SK-N-SH (cell line): ENCODE measurements around the gene VDAC2. TPM values are rescaled to one million over a fixed set of nuclear protein-coding genes. Genes with fewer than 3 reads are reported as not detected.

Source experiments
- CTCF ChIA-PET: fragments of 300-600, 350-600 bp; formaldehyde crosslinking; extraction: SDS; loops from one replicate; lab custom pipeline; 2021; lab: Yijun Ruan, JAX
- POLR2A ChIA-PET: fragments of 350-600 bp; sonication (Branson Sonifier 250); formaldehyde crosslinking; extraction: SDS; loops from one replicate; lab custom pipeline; 2020; ENCODE audit warnings: antibody characterized with exemption, inconsistent platforms; lab: Yijun Ruan, JAX
- DNase-seq: peaks from one replicate; pipeline ENCODE4 v3.0.0; 2012
- H2AFZ ChIP-seq: fragments of 200-600 bp; sonication (generic); 2 replicates; pipeline ENCODE4 v1.8.1; 2016; ENCODE audit warnings: antibody characterized with exemption, mild to moderate bottlenecking, low read depth
- H3F3A ChIP-seq: fragments of 200-600 bp; sonication (generic); replicated peaks from 2 replicates; pipeline ENCODE3; 2016; ENCODE audit warnings: antibody characterized with exemption, mild to moderate bottlenecking; ENCODE audit not compliant: insufficient read depth
- H3K27ac ChIP-seq, 2 experiments: fragments of 200-500 bp in 1 of 2; fragments of 200-600 bp in 1 of 2; sonication (Bioruptor generic) in 1 of 2; sonication (generic), shearing (Covaris generic) in 1 of 2; 2 replicates each; pipeline versions ENCODE4 v1.5.1 to v1.6.1; 2014 to 2016; ENCODE audit warnings: low read depth in 2 of 2, inconsistent platforms in 1 of 2, low read length in 1 of 2, mild to moderate bottlenecking in 1 of 2, mixed read lengths in 1 of 2
- H3K27me3 ChIP-seq: fragments of 200-600 bp; sonication (generic), shearing (Covaris generic); 2 replicates; pipeline ENCODE4 v1.6.1; 2016; ENCODE audit warnings: mixed run types; ENCODE audit not compliant: insufficient read depth
- H3K36me3 ChIP-seq, 2 experiments: fragments of 200-500 bp in 1 of 2; fragments of 200-600 bp in 1 of 2; sonication (Bioruptor generic) in 1 of 2; sonication (generic) in 1 of 2; replicated peaks in 1 of 2; 2 replicates each; pipeline versions ENCODE3 to v1.5.1; 2014 to 2016; ENCODE audit warnings: low read length in 1 of 2, mild to moderate bottlenecking in 1 of 2; ENCODE audit not compliant: insufficient read depth in 2 of 2, control insufficient read depth in 1 of 2
- H3K4me1 ChIP-seq, 2 experiments: fragments of 200-500 bp in 1 of 2; fragments of 200-600 bp in 1 of 2; sonication (Bioruptor generic) in 1 of 2; sonication (generic), shearing (Covaris generic) in 1 of 2; 2 replicates each; pipeline versions ENCODE4 v1.5.1 to v1.6.1; 2014 to 2016; ENCODE audit warnings: low read depth in 1 of 2, low read length in 1 of 2, mixed run types in 1 of 2; ENCODE audit not compliant: insufficient read depth in 2 of 2, control insufficient read depth in 1 of 2
- H3K4me2 ChIP-seq: fragments of 200-600 bp; sonication (generic), shearing (Covaris generic); 2 replicates; pipeline ENCODE4 v1.6.1; 2017; ENCODE audit warnings: mixed run types
- H3K4me3 ChIP-seq, 2 experiments: fragments of 200-500 bp in 1 of 2; fragments of 200-600 bp in 1 of 2; sonication (Bioruptor generic) in 1 of 2; sonication (generic), shearing (Covaris generic) in 1 of 2; 2 replicates each; pipeline versions ENCODE4 v1.5.1 to v1.8.1; 2014 to 2016; ENCODE audit warnings: low read depth in 2 of 2, inconsistent platforms in 1 of 2, low read length in 1 of 2, mild to moderate bottlenecking in 1 of 2, mixed read lengths in 1 of 2, moderate library complexity in 1 of 2
- H3K79me2 ChIP-seq: fragments of 200-600 bp; sonication (generic); 2 replicates; pipeline ENCODE4 v1.8.1; 2017; ENCODE audit warnings: mild to moderate bottlenecking; ENCODE audit not compliant: insufficient read depth
- H3K9ac ChIP-seq: fragments of 200-600 bp; sonication (generic); 2 replicates; pipeline ENCODE4 v1.6.1; 2017; ENCODE audit warnings: mixed run types
- H3K9me2 ChIP-seq: fragments of 200-600 bp; sonication (generic); 2 replicates; pipeline ENCODE4 v1.6.1; 2017; ENCODE audit warnings: mixed run types
- H3K9me3 ChIP-seq: fragments of 200-600 bp; sonication (generic); 2 replicates; pipeline ENCODE4 v1.6.1; 2017; ENCODE audit warnings: mixed run types, mild to moderate bottlenecking, moderate library complexity
- H4K20me1 ChIP-seq: fragments of 200-600 bp; sonication (generic); 2 replicates; pipeline ENCODE4 v1.6.1; 2017; ENCODE audit warnings: mild to moderate bottlenecking, mixed run types; ENCODE audit not compliant: insufficient read depth
- CHD2 ChIP-seq: fragments of 150-350 bp; IDR thresholded peaks from 2 replicates; pipeline ENCODE4 v1.6.1; 2018; ENCODE audit warnings: low read length; ENCODE audit not compliant: partially characterized antibody
- FOXM1 ChIP-seq: IDR thresholded peaks from 2 replicates; pipeline ENCODE4 v1.4.0; 2012; ENCODE audit warnings: low read depth, mild to moderate bottlenecking
- GABPA ChIP-seq: IDR thresholded peaks from 2 replicates; pipeline ENCODE4 v1.4.0; 2012; ENCODE audit warnings: low read depth, mild to moderate bottlenecking
- GATA2 ChIP-seq: sonication (generic); formaldehyde crosslinking; IDR thresholded peaks from 2 replicates; pipeline ENCODE4 v1.5.0; 2020; ENCODE audit warnings: mild to moderate bottlenecking, missing genetic modification reagents
- MEF2A ChIP-seq: IDR thresholded peaks from 2 replicates; pipeline ENCODE4 v1.4.0; 2012; ENCODE audit warnings: low read depth, borderline replicate concordance
- NFIC ChIP-seq: IDR thresholded peaks from 2 replicates; pipeline ENCODE4 v1.4.0; 2012; ENCODE audit warnings: borderline replicate concordance
- RXRA ChIP-seq: IDR thresholded peaks from 2 replicates; pipeline ENCODE4 v1.4.0; 2012; ENCODE audit warnings: low read depth, mild to moderate bottlenecking, borderline replicate concordance
- SMC3 ChIP-seq: IDR thresholded peaks from 2 replicates; pipeline ENCODE4 v1.6.1; 2012; ENCODE audit warnings: low read depth, low read length, improper control_type of control experiment
- TAF1 ChIP-seq: IDR thresholded peaks from 2 replicates; pipeline ENCODE4 v1.6.1; 2012; ENCODE audit warnings: low read depth, mild to moderate bottlenecking, low read length, moderate library complexity, borderline replicate concordance
- TEAD4 ChIP-seq: IDR thresholded peaks from 2 replicates; pipeline ENCODE4 v1.4.0; 2012; ENCODE audit warnings: mild to moderate bottlenecking, borderline replicate concordance; ENCODE audit not compliant: insufficient read depth
- WGBS: methylation state at CpG from one replicate; pipeline ENCODE4 v1.1.6; 2017; ENCODE audit warnings: low lambda C conversion rate; 5-methylcytosine and 5-hydroxymethylcytosine counted together
- polyA plus RNA-seq, 3 experiments: library from polyadenylated mRNA; depleted of rRNA; stranded (reverse); fragments of >200 nt; gene quantifications; 2 replicates each; pipeline ENCODE4 v1.2.3, GENCODE V29; 2012
- TF ChIP-seq, protein P1 (sequence below): fragments of 150-350 bp; IDR thresholded peaks from 2 replicates; pipeline ENCODE4 v1.6.1; 2017; ENCODE audit warnings: antibody characterized with exemption, low read length, low read depth, borderline replicate concordance

Gene VDAC2
- polyA plus RNA-seq, 1 of the 3 experiments (the other 2 are of a cell fraction) = 98.3 TPM

DNA sequence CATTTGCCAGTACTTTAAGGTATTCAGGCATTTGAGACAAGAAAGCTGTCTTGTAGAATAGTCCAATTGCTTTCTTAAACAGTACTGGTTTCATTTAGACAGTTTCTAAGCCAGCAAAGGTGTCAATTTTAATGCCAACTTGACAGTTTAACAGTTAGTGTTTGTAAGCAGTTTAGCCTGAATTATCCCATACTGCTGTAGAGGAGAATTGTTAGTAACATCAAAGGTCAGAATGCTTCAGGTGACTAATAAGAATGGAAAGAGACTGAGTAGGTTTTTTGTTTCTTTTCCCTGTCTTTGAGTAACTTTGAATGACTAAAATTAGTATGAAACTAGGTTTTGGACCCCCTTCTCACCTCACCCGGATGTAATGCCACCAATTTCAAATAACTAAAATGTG is 29.5 kb upstream of the VDAC2 start:
- ChIA-PET POLR2A (no interaction called here), CTCF (interaction anchor here (1.3 to 2.7 kb wide), 2 partner anchors 50 to 55 kb away, joined by 4 to 9 read pairs; partner anchors contain the start of gene COMTD1)
- Histone ChIP-seq H3K4me2 (no peak overlapping the region), H3K9me3 (no peaks in the 10 kb centered on the region), H4K20me1 (peaks cover 6% of the 10 kb centered on the region; the same call in 1 of the 2 replicates), H3K4me3 (no peak overlapping the region), H3K79me2 (peaks cover 14% of the 10 kb centered on the region), H3K27me3 (no peaks in the 10 kb centered on the region), H3K4me1 (peaks cover 3 to 12% of the 10 kb centered on the region in 2 experiments; a peak in 3 of 4 replicates), H3F3A (peaks cover 15% of the 10 kb centered on the region), H3K9me2 (no peaks in the 10 kb centered on the region), H2AFZ (no peak overlapping the region), H3K27ac (peak overlapping the region; percentile 5 to 36; a peak in 2 of 4 replicates), H3K9ac (no peak overlapping the region), H3K36me3 (peaks cover 20 to 22% of the 10 kb centered on the region in 2 experiments)
- TF ChIP-seq, protein P1, sequence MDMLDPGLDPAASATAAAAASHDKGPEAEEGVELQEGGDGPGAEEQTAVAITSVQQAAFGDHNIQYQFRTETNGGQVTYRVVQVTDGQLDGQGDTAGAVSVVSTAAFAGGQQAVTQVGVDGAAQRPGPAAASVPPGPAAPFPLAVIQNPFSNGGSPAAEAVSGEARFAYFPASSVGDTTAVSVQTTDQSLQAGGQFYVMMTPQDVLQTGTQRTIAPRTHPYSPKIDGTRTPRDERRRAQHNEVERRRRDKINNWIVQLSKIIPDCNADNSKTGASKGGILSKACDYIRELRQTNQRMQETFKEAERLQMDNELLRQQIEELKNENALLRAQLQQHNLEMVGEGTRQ = no peak
- no peak for TF ChIP-seq SMC3
- no peak for TF ChIP-seq TAF1
- WGBS = 90% methylated on average over 1 of the region's 1 CpG
- no peak for DNase-seq

DNA sequence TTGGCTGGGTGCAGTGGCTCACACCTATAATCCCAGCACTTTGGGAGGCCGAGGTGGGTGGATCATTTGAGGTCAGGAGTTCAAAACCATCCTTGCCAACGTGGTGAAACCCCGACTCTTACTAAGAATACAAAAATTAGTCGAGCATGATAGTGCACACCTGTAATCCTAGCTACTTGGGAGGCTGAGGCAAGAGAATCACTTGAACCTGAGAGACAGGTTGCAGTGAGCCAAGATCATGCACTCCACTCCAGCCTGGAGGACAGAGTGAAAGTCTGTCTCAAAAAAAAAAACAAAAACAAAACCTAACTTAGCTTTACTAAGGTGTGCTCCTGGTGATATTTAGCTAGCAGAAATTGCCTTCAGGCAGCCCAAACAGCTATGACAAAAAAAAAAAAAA is 24.3 kb upstream of the VDAC2 start:
- ChIA-PET POLR2A (interaction anchor here (0.6 kb wide), 1 partner anchor 37 kb away, joined by 3 read pairs; no protein-coding TSS in a partner anchor), CTCF (interaction anchor here (0.6 to 3.8 kb wide), 3 partner anchors 8 to 50 kb away, joined by 4 to 40 read pairs (median 20); partner anchors contain the start of gene COMTD1)
- Histone ChIP-seq H3K4me1 (no peaks in the 10 kb centered on the region), H3K36me3 (peaks cover 0 to 5% of the 10 kb centered on the region in 2 experiments), H2AFZ (no peak overlapping the region), H3K9ac (no peak overlapping the region), H3K4me2 (no peak overlapping the region), H3F3A (peaks cover 12% of the 10 kb centered on the region), H3K27me3 (no peaks in the 10 kb centered on the region), H3K27ac (no peak overlapping the region), H4K20me1 (no peaks in the 10 kb centered on the region), H3K79me2 (peaks cover 7% of the 10 kb centered on the region; the same call in 1 of the 2 replicates), H3K4me3 (no peak overlapping the region), H3K9me3 (no peaks in the 10 kb centered on the region), H3K9me2 (no peaks in the 10 kb centered on the region)
- 89% methylated on average over 4 of the region's 4 CpGs for WGBS
- DNase-seq = no peak
- TF ChIP-seq GABPA = no peak
- no peak for TF ChIP-seq FOXM1
- no peak for TF ChIP-seq TEAD4
- no peak for TF ChIP-seq GATA2 (CRISPR knock-in tag)
- no peak for TF ChIP-seq CHD2
- TF ChIP-seq NFIC = no peak
- no peak for TF ChIP-seq MEF2A
- TF ChIP-seq RXRA = no peak
